Measurements from ENCODE around the gene TAF1D.
"Not testable (repeated sequence)": the region's sequence is repeated elsewhere in the genome, so short reads cannot be mapped to it uniquely, and the experiment has no call there.

Gene TAF1D

GRCh38 chr11:93741094-93741881, at the start of gene TAF1D, which contains the start of gene C11orf54:
Gene TAF1D (minus strand): TSS chr11:93741495. CDS start chr11:93739304, 2,191 bp downstream.
Gene C11orf54 (plus strand): TSS chr11:93741672. CDS start chr11:93747394, 5,722 bp downstream.
- intact Hi-C loops (cut with DNase I), result loop anchor here (5.0 kb wide), 1 partner anchor 79 kb away; the partner anchor contains the start of gene CEP295
- DNase-seq, result peak; percentile 91 to 99 (median 96)

GRCh38 chr11:93784935-93785360, 43.7 kb upstream of the TAF1D start:
- DNase-seq, result peak in 1 of 42 donors; percentile 5

GRCh38 chr11:93784145-93784934, 43.0 kb upstream of the TAF1D start, which contains the start of gene MED17:
Gene MED17 (plus strand): TSS chr11:93784282. CDS start chr11:93784514, 232 bp downstream.
- intact Hi-C loops (cut with DNase I), result loop anchor here (2.0 kb wide), 1 partner anchor 42 kb away; no protein-coding TSS in a partner anchor
- DNase-seq, result peak; percentile 88 to 98 (median 95)

More at GRCh38 chr11:93784935-93785360, 43.7 kb upstream of the TAF1D start:
- intact Hi-C loops (cut with DNase I), result loop anchor here (2.0 kb wide), 1 partner anchor 42 kb away; no protein-coding TSS in a partner anchor

- intact Hi-C loops (cut with DNase I), result loop anchor here (2.0 kb wide), 1 partner anchor 41 kb away; no protein-coding TSS in a partner anchor
- no peak for DNase-seq
Measured at GRCh38 chr11:93783765-93784144, 42.5 kb upstream of the TAF1D start.

GRCh38 chr11:93783362-93783761, 42.1 kb upstream of the TAF1D start:
- DNase-seq, result no peak
- intact Hi-C loops (cut with DNase I), result no loop called here

GRCh38 chr11:93775289-93775688, 34.0 kb upstream of the TAF1D start:
- no peak for DNase-seq

GRCh38 chr11:93774560-93774959, 33.3 kb upstream of the TAF1D start:
- DNase-seq; intact Hi-C loops (cut with DNase I): not testable (repeated sequence)

More at GRCh38 chr11:93775289-93775688, 34.0 kb upstream of the TAF1D start:
- intact Hi-C loops (cut with DNase I), result no loop called here

- intact Hi-C loops (cut with DNase I), result no loop called here
- DNase-seq, result no peak
Measured at GRCh38 chr11:93773601-93774200, 32.4 kb upstream of the TAF1D start.

- DNase-seq, result no peak
- intact Hi-C loops (cut with DNase I), result no loop called here
Measured at GRCh38 chr11:93773045-93773477, 31.8 kb upstream of the TAF1D start.

- intact Hi-C loops (cut with DNase I), result no loop called here
- peak in 1 of 42 donors; percentile 41 for DNase-seq
Measured at GRCh38 chr11:93772123-93772522, 30.8 kb upstream of the TAF1D start.

GRCh38 chr11:93770160-93770559, 28.9 kb upstream of the TAF1D start:
- intact Hi-C loops (cut with DNase I), result no loop called here
- no peak for DNase-seq

- no peak for DNase-seq
- intact Hi-C loops (cut with DNase I), result no loop called here
Measured at GRCh38 chr11:93767018-93767417, 25.7 kb upstream of the TAF1D start.

- intact Hi-C loops (cut with DNase I), result no loop called here
- DNase-seq, result no peak
Measured at GRCh38 chr11:93766504-93766903, 25.2 kb upstream of the TAF1D start.

- intact Hi-C loops (cut with DNase I), result no loop called here
- DNase-seq, result no peak
Measured at GRCh38 chr11:93765551-93765950, 24.3 kb upstream of the TAF1D start.

- intact Hi-C loops (cut with DNase I), result no loop called here
- no peak for DNase-seq
Measured at GRCh38 chr11:93761910-93762309, 20.6 kb upstream of the TAF1D start.

GRCh38 chr11:93759123-93759522, 17.8 kb upstream of the TAF1D start:
- intact Hi-C loops (cut with DNase I); DNase-seq: not testable (repeated sequence)

- intact Hi-C loops (cut with DNase I), result no loop called here
- no peak for DNase-seq
Measured at GRCh38 chr11:93757924-93758865, 16.9 kb upstream of the TAF1D start.

- no peak for DNase-seq
- intact Hi-C loops (cut with DNase I), result no loop called here
Measured at GRCh38 chr11:93757301-93757700, 16.0 kb upstream of the TAF1D start.

Measured in head of caudate nucleus (tissue), 42 donors.